GM19043 (cell line): ENCODE data around the gene USP47.

Experiments used
- ATAC-seq: cut with Tn5 transposase; IDR thresholded peaks from one replicate; pipeline ENCODE4 v1.9.1; 2021; ENCODE audit warnings: low read depth; ENCODE audit not compliant: unreplicated experiment

Gene USP47

DNA sequence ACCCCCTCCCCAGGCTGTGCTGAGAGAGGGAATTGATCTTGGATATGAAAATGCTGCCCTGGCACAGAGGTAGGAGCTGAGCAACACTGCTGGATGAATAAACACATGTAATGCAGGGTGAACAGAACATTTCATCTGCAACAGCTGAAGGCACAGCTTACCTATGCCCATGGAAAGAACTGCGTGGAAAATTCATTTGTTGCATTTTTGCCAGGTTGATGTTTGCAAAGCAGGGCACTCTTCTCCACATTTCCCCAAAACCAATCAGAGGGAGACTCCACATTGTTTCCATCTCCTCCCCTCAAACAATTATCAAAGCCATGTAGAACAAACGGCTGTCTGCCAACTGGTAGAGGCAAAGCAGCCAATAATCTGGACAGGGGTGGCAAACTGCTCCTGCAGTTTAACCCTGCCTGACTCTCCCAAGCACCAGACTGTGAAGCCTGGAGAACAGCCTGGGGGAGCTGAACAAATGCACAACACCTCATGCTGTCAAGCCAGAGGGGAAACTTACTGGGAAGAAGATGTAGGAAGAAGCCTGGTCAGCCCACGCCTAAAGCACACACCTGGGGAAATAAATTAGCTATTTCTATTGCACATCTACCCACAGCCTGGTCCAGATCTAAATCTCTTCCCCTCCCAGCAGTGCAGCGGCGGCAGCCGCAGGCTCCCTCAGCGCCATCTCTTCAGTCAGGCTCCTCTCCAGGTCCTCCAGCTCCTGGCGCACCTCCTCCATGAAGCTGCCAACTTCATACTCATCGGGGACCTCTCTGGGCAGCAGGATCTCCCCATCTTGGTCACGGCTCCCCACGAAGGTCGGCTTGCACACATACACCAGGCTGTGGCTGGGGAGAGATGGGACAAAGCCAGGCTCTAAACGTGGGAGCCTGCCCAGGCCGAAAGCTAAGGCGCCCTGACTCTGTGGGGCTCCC, 122.3 kb downstream of the USP47 start:
- no peak for ATAC-seq

DNA sequence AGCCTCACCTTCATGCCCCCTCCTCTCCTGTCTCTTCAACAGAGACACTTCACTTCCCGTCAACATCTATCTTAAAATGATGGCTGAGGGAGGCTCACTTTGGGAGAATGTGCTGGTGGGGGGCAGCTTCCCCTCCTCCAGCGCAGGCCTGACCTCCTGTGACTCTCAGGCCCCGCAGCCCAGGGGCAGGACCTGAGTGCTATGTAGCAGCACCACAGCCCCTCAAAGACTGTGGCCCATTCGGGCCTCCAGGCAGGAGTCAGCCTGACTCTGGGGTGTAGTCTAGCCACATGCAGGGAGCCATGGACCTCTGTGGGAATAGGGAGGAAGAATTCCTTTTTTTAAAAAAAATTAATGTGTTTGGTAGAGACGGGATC, 123.0 kb downstream of the USP47 start:
- no peak for ATAC-seq

- ATAC-seq: no peak
Measured at GRCh38 chr11:11965192-11965591, 123.4 kb downstream of the USP47 start.

GRCh38 chr11:11965656-11966353, 124.0 kb downstream of the USP47 start:
- no peak for ATAC-seq

DNA sequence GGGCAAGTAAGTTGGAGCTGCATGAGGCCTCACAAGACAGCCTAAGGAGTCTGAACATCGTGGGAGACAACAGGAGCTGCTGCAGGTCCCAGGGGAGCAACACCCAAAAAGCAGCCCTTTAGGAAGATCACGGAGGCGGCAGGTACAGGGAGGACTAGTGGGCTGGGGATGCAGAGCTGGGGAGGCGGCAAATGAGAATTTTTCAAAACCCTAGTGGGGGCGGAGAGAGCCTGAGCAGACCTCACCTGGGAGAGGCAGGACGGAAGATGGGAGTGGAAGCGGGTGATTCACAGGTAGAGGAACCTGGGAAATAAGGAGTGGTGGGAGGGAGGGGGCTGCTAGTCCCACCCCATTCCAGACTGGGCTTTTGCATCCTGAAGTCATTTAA, 124.6 kb downstream of the USP47 start:
- no peak for ATAC-seq

- ATAC-seq: peak; percentile 93
Measured at GRCh38 chr11:11966826-11967668, 125.3 kb downstream of the USP47 start.

GRCh38 chr11:11967669-11968510, 126.1 kb downstream of the USP47 start:
- no peak for ATAC-seq

DNA sequence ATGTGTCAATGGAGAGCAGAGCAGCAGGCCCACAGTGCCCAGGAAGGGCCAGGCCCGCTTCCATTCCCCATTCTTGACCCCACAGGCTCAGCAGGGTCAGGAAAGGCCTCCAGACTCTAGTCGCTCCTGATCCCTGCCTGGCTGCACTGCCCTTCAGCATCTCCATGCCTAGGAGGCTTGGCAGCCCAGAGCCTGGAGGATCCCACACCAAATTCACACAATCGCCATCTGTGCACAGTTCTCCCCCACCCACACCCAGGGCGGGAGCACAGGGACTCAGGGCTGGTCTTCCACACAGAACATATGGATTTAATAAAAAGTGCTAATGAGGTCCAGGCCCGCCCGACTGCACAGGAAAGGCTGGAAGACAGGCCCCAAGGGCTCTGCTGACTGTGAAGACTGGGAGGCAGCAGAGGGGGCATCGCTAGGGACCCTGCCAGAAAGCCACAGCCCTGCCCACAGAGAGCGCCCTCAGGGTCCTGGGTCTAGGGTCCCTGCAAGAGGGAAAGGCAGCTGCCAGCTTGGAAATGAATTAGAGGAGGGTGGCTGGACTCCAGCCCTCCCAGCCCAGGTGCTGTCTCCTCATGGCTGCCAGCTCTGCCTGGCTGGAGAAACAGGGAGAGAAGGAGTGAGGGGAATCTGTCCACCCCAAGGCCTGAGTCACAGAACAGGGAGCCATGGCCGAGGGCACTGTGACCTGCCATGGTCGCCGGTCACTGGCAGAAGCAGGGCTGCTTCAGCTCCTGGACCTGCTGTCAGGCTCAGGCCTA, 126.9 kb downstream of the USP47 start:
- no peak for ATAC-seq

GRCh38 chr11:11969380-11970215, 127.8 kb downstream of the USP47 start:
- no peak for ATAC-seq

DNA sequence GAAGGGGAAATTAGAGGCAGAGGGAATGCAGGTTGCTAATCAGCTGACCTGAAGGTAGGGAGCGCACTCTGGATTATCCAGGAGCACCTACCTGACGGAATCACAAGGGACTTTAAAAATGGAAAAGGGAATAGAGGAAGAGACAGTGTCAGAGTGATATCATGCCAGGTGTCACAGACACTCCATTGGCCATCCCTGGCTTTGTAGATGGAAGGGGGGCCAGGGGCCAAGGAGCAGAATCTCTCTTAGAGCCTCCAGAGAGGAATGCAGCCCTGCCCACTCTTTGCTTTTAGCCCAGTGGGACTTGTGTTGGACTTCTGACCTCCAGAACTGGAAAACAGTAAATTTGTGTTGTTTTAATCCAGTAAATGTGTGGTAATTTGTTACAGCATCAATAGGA, 128.8 kb downstream of the USP47 start:
- ATAC-seq: no peak

DNA sequence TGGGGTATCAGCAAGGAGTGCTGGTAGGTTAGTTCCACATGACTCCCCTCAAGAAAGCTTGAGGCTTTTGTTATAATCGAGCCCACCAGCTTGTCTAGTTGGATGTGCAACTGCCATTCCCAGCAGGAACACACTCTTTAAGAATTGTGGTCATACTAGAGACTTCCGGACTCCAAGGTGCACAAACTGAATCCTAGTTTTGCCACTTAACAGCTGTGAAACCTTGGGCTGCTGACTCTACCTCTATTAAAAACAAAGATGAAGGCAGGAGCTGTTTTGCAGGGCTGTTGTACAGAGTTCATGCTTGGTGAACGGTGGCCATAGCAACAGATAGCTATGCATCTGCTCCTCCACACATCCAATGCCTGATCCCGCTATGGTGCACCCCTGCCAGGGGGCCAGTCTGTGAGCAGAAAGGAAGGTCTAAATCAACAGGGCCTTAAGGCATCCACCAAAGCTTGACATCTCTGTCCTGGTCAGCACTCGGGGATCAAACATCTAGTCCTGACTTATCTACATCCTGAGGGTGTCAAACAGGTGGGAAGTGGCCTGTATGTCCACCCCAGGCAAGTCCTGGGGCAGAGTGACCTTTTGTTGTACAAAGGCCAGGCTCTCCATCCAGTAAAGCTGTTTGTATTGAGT, 130.3 kb downstream of the USP47 start:
- ATAC-seq: no peak

- ATAC-seq: no peak
Measured at GRCh38 chr11:11972730-11973341, 131.1 kb downstream of the USP47 start.

DNA sequence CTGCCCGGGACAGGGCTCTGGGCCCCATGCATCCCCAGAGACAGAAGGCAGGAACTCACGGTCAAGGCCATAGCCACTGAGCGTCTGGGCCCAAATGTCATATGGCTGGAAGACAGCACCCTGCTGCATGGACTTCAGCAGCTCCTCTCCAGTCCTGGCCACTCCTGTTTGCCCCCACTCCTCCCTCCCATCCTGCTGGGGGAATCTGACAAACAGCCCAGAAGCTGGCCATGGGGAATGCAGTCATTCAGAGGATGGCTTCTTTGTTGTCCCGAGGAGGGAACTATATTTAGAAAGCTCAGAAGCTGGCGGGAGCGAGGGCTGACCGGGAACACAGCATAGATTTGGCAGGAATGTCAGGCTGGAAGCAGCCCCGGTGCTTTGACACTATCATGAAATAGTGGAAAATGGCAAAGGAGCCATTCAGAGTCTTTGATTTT, 131.6 kb downstream of the USP47 start:
- ATAC-seq: no peak

GRCh38 chr11:11973866-11974265, 132.1 kb downstream of the USP47 start:
- ATAC-seq: no peak

- ATAC-seq: no peak
Measured at GRCh38 chr11:11975201-11976092, 133.7 kb downstream of the USP47 start.

GRCh38 chr11:11976481-11977127, 134.8 kb downstream of the USP47 start:
- ATAC-seq: no peak
